ENCODE results near the gene IFNK.

Gene IFNK

GRCh38 chr9:27510780-27511179 lies 13.3 kb upstream of the IFNK start:
- FAIRE-seq (no peak), DNase-seq (ENCODE audit: low spot score) (no peak)

- no peak for DNase-seq (ENCODE audit: low spot score)
- peak; percentile 86 for FAIRE-seq
Measured at GRCh38 chr9:27511771-27512170, 12.3 kb upstream of the IFNK start.

GRCh38 chr9:27514551-27514950 lies 9.5 kb upstream of the IFNK start:
- FAIRE-seq (peak; percentile 81), DNase-seq (ENCODE audit: low spot score) (no peak)

- FAIRE-seq: no peak
Measured at GRCh38 chr9:27518006-27518405, 6.1 kb upstream of the IFNK start.

GRCh38 chr9:27518809-27519208 lies 5.3 kb upstream of the IFNK start:
- DNase-seq (ENCODE audit: low spot score): no peak
- no peak for FAIRE-seq

More at GRCh38 chr9:27518006-27518405, 6.1 kb upstream of the IFNK start:
- no peak for DNase-seq (ENCODE audit: low spot score)

- FAIRE-seq: peak; percentile 93
- DNase-seq (ENCODE audit: low spot score): no peak
Measured at GRCh38 chr9:27519466-27520465, 4.3 kb upstream of the IFNK start.

GRCh38 chr9:27520986-27521385 lies 3.1 kb upstream of the IFNK start:
- DNase-seq (ENCODE audit: low spot score): no peak
- FAIRE-seq: no peak

GRCh38 chr9:27523141-27523540 lies 949 bp upstream of the IFNK start:
- FAIRE-seq (peak; percentile 55), DNase-seq (ENCODE audit: low spot score) (no peak)

GRCh38 chr9:27527702-27528075 lies 3.6 kb downstream of the IFNK start:
- DNase-seq (ENCODE audit: low spot score) (no peak), FAIRE-seq (no peak)

- FAIRE-seq: peak; percentile 67
- DNase-seq (ENCODE audit: low spot score): no peak
Measured at GRCh38 chr9:27528076-27528885, 4.2 kb downstream of the IFNK start.

GRCh38 chr9:27528886-27529315 lies 4.8 kb downstream of the IFNK start:
- FAIRE-seq (no peak), DNase-seq (ENCODE audit: low spot score) (no peak)

- FAIRE-seq (peak; percentile 71), DNase-seq (ENCODE audit: low spot score) (peak; percentile 93)
Measured at GRCh38 chr9:27529316-27530278, 5.5 kb downstream of the IFNK start, which contains the start of gene MOB3B. MOB3B (minus strand) TSS chr9:27529814; CDS start chr9:27455550, 74,264 bp downstream.

GRCh38 chr9:27530915-27531755 lies 7.0 kb downstream of the IFNK start:
- no peak for DNase-seq (ENCODE audit: low spot score)
- FAIRE-seq: peak; percentile 23

GRCh38 chr9:27532046-27532445 lies 8.0 kb downstream of the IFNK start:
- FAIRE-seq (no peak), DNase-seq (ENCODE audit: low spot score) (no peak)

- no peak for FAIRE-seq
- no peak for DNase-seq (ENCODE audit: low spot score)
Measured at GRCh38 chr9:27533311-27533710, 9.2 kb downstream of the IFNK start.

- DNase-seq (ENCODE audit: low spot score): no peak
- no peak for FAIRE-seq
Measured at GRCh38 chr9:27534131-27534530, 10.0 kb downstream of the IFNK start.

GRCh38 chr9:27534658-27535209 lies 10.6 kb downstream of the IFNK start:
- DNase-seq (ENCODE audit: low spot score) (no peak), FAIRE-seq (peak; percentile 35)

GRCh38 chr9:27535701-27536118 lies 11.6 kb downstream of the IFNK start:
- FAIRE-seq (peak; percentile 79), DNase-seq (ENCODE audit: low spot score) (peak; percentile 42)

- FAIRE-seq (no peak), DNase-seq (ENCODE audit: low spot score) (no peak)
Measured at GRCh38 chr9:27536168-27536567, 12.1 kb downstream of the IFNK start.

Measured in urothelium cell line (cell line).